Measurements from ENCODE around the gene TNS4. TPM values are rescaled to one million over a fixed set of nuclear protein-coding genes. Genes with fewer than 3 reads are reported as not detected.

Gene TNS4
- total RNA-seq, 1 donor from 2014 or later = 0.18 TPM

DNA sequence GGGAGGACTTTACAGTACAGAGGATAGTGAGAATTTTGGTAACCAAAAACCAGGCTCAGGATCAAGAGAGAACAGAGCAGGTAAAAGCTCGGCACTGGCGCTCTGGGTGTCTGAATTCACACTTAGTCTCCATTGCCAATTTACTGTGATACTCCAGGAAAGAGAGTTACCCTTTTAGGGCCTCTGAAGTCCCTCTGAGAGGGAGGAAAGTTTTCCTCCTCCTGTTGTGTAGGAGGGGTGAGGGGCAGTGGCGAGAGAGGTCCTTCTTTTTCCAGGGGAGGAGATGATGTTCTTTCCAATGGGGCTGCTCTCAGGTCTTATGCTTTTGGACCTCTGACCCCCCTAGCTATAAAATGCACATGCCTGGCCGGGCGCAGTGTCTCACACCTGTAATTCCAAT, 5.4 kb upstream of the TNS4 start:
- no peak overlapping the region for H3K4me3 Mint-ChIP-seq
- H3K27ac Mint-ChIP-seq = no peak overlapping the region
- intact Hi-C loops (cut with micrococcal nuclease) = no loop called here
- H3K27me3 Mint-ChIP-seq = no peaks in the 10 kb centered on the region
- TF ChIP-seq, protein P1, sequence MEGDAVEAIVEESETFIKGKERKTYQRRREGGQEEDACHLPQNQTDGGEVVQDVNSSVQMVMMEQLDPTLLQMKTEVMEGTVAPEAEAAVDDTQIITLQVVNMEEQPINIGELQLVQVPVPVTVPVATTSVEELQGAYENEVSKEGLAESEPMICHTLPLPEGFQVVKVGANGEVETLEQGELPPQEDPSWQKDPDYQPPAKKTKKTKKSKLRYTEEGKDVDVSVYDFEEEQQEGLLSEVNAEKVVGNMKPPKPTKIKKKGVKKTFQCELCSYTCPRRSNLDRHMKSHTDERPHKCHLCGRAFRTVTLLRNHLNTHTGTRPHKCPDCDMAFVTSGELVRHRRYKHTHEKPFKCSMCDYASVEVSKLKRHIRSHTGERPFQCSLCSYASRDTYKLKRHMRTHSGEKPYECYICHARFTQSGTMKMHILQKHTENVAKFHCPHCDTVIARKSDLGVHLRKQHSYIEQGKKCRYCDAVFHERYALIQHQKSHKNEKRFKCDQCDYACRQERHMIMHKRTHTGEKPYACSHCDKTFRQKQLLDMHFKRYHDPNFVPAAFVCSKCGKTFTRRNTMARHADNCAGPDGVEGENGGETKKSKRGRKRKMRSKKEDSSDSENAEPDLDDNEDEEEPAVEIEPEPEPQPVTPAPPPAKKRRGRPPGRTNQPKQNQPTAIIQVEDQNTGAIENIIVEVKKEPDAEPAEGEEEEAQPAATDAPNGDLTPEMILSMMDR (IDR thresholded peaks at IDR 0.05) = no peak
- ATAC-seq (ENCODE audit: low read depth) (no peak), DNase-seq (no peak)
- H3K36me3 Mint-ChIP-seq (ENCODE audit: low read depth) = no peaks in the 10 kb centered on the region
- H3K9me3 Mint-ChIP-seq = no peaks in the 10 kb centered on the region
- POLR2A ChIA-PET = no interaction called here
- CTCF ChIA-PET = interaction anchor here (0.6 kb wide), 1 partner anchor 65 kb away, joined by 3 read pairs; no protein-coding TSS in a partner anchor
- peaks cover 6% of the 10 kb centered on the region for H3K4me1 Mint-ChIP-seq

DNA sequence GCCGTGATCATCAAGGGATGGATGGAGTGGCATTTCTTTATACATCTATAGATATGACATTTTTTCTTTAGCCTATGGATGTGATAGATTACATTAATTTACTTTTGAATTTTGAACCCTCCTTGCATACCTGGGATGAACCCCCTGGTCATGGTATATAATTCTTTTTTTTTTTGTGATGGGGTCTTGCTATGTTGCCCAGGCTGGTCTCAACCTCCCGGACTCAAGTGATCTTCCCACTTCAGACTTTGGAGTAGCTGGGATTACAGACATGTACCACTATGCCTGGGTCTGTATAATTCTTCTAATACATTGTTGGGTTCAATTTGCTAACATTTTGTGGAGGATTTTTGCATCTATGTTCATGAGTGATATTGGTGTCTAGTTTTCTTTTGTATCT, 1.7 kb upstream of the TNS4 start:
- H3K36me3 Mint-ChIP-seq (ENCODE audit: low read depth) = no peaks in the 10 kb centered on the region
- ChIA-PET CTCF (no interaction called here), POLR2A (interaction anchor here (0.6 kb wide), 1 partner anchor 144 kb away, joined by 3 read pairs; the partner anchor contains the start of gene SMARCE1)
- DNase-seq (no peak), ATAC-seq (ENCODE audit: low read depth) (no peak)
- no peak overlapping the region for H3K4me3 Mint-ChIP-seq
- H3K27me3 Mint-ChIP-seq = peaks cover 12% of the 10 kb centered on the region
- H3K4me1 Mint-ChIP-seq = peaks cover 7% of the 10 kb centered on the region
- TF ChIP-seq, protein P1 (IDR thresholded peaks at IDR 0.05) = no peak
- intact Hi-C loops (cut with micrococcal nuclease) = no loop called here
- no peaks in the 10 kb centered on the region for H3K9me3 Mint-ChIP-seq
- H3K27ac Mint-ChIP-seq = no peak overlapping the region

DNA sequence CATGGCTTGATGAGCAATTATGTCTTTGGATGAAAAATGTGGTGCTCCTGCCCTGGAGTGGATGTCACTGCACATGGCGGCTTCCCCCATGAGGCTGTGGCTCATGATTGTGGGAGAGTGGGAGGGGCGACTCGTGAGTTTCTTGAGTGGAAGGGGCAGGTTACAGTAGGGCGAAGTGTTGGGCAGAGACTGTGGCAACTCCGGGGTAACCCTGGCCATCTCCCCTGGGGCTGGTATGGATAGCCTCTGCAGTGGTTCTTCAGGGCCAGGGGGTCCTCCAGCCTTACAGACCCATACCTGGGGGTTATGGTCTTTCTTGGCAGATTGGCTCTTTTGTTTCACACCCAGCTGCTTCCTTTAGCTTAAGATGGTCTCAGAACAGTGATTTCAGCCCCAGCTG, 1.3 kb upstream of the TNS4 start:
- Mint-ChIP-seq H3K9me3 (no peaks in the 10 kb centered on the region), H3K27me3 (peaks cover 12% of the 10 kb centered on the region), H3K4me3 (no peak overlapping the region), H3K27ac (no peak overlapping the region), H3K36me3 (ENCODE audit: low read depth) (no peaks in the 10 kb centered on the region), H3K4me1 (peaks cover 7% of the 10 kb centered on the region)
- ATAC-seq (ENCODE audit: low read depth) (no peak), DNase-seq (no peak)
- intact Hi-C loops (cut with micrococcal nuclease) = no loop called here
- TF ChIP-seq, protein P1 (IDR thresholded peaks at IDR 0.05) = no peak
- ChIA-PET CTCF (no interaction called here), POLR2A (interaction anchor here (0.8 kb wide), 1 partner anchor 22 kb away, joined by 3 read pairs; no protein-coding TSS in a partner anchor)

DNA sequence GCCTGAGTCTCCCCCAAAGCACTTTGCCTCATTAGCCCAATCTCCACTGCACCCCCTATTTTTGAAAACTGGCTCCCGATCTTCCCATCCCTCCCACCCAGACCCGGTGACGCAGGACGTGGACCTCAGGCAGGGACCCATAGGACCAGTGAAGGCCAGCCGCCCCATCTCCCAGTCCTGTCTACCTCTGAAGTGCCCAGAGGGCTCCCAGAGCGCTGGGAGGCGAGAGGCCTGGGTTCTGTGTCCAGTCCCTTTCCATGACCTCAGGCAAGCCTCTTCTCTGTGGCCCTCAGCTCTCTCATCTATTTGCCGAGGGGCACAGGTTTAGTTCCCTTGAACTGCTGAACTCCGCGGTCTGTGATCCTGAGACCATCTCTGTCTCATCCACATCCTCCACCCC, 714 bp downstream of the TNS4 start:
- H3K27ac Mint-ChIP-seq = no peak overlapping the region
- DNase-seq = no peak
- TF ChIP-seq, protein P1 (IDR thresholded peaks at IDR 0.05) = no peak
- intact Hi-C loops (cut with micrococcal nuclease) = no loop called here
- ChIA-PET POLR2A (no interaction called here), CTCF (no interaction called here)
- peaks cover 3% of the 10 kb centered on the region for H3K4me1 Mint-ChIP-seq
- ATAC-seq (ENCODE audit: low read depth) = no peak
- H3K4me3 Mint-ChIP-seq = no peak overlapping the region
- H3K27me3 Mint-ChIP-seq = peaks cover 14% of the 10 kb centered on the region
- no peaks in the 10 kb centered on the region for H3K9me3 Mint-ChIP-seq
- H3K36me3 Mint-ChIP-seq (ENCODE audit: low read depth) = no peaks in the 10 kb centered on the region

DNA sequence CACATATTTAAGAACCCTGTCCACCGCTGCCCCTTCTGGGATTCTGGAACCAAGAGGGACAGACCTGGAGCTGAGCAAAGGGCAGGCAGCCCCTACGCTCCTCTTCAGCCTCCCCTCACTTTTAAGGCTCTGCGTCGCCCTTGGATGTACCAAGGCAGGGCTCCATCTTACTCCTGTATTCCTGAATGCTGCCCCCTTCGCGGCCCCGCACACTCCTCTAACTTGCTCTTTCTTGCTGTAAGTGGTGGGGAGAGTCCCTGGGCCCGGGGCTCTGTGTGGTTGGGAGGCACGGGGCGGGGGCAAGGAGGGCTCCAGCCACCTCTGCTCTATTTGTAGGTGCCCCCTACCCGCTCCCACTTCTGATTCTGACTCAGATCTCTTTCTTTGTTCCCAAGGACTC, 1.2 kb downstream of the TNS4 start:
- POLR2A ChIA-PET = no interaction called here
- peaks cover 14% of the 10 kb centered on the region for H3K27me3 Mint-ChIP-seq
- H3K4me1 Mint-ChIP-seq = peaks cover 2% of the 10 kb centered on the region
- CTCF ChIA-PET = interaction anchor here (1.0 kb wide), 1 partner anchor 33 kb away, joined by 4 read pairs; no protein-coding TSS in a partner anchor
- intact Hi-C loops (cut with micrococcal nuclease) = no loop called here
- TF ChIP-seq, protein P1 (IDR thresholded peaks at IDR 0.05) = no peak
- no peak for ATAC-seq (ENCODE audit: low read depth)
- DNase-seq = no peak
- no peak overlapping the region for H3K27ac Mint-ChIP-seq
- no peak overlapping the region for H3K4me3 Mint-ChIP-seq
- no peaks in the 10 kb centered on the region for H3K9me3 Mint-ChIP-seq
- H3K36me3 Mint-ChIP-seq (ENCODE audit: low read depth) = no peaks in the 10 kb centered on the region

Data from activated B cell treated with CpG ODN at 0.5 μM for 24 hours (primary cell).